Measurements from ENCODE around the gene TSSC4.

GRCh38 chr11:2375341-2375853, 25.2 kb upstream of the TSSC4 start:
- TF ChIP-seq CTCF (IDR thresholded peaks at IDR 0.05) = no peak
- TF ChIP-seq POLR2A (IDR thresholded peaks at IDR 0.05) = no peak
- TF ChIP-seq EP300 (IDR thresholded peaks at IDR 0.05) = no peak
- TF ChIP-seq POLR2AphosphoS5 (IDR thresholded peaks at IDR 0.05) = no peak
